ENCODE data around the gene NAA20. TPM values are rescaled to one million over a fixed set of nuclear protein-coding genes. Genes with fewer than 3 reads are reported as not detected.

NAA20 gene, protein sequence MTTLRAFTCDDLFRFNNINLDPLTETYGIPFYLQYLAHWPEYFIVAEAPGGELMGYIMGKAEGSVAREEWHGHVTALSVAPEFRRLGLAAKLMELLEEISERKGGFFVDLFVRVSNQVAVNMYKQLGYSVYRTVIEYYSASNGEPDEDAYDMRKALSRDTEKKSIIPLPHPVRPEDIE
- total RNA-seq (72.8 TPM), polyA plus RNA-seq (ENCODE audit: insufficient read depth, low read depth, low replicate concordance) (104 TPM)
- long read RNA-seq, donor 1, transcript NAA20-202 (6 exons, 1,260 nt): major isoform, 31 of 37 reads
- long read RNA-seq, donor 1, partial matches to known transcripts: 0 of 37 reads
- long read RNA-seq, donor 1, other reads (novel, unspliced or antisense): 0 of 37 reads
- long read RNA-seq, donor 2, transcript NAA20-202 (6 exons, 1,260 nt): major isoform, 30 of 65 reads
- long read RNA-seq, donor 2, partial matches to known transcripts: 22 of 65 reads
- long read RNA-seq, donor 2, other reads (novel, unspliced or antisense): 11 of 65 reads
- long read RNA-seq, donor 3, transcript NAA20-202 (6 exons, 1,260 nt): major isoform, 47 of 52 reads
- long read RNA-seq, donor 3, partial matches to known transcripts: 0 of 52 reads
- long read RNA-seq, donor 3, other reads (novel, unspliced or antisense): 5 of 52 reads
- long read RNA-seq, donor 4, transcript NAA20-202 (6 exons, 1,260 nt): major isoform, 29 of 31 reads
- long read RNA-seq, donor 4, partial matches to known transcripts: 0 of 31 reads
- long read RNA-seq, donor 4, other reads (novel, unspliced or antisense): 0 of 31 reads
- long read RNA-seq, donor 5: 0 reads
- long read RNA-seq, donor 6, transcript NAA20-202 (6 exons, 1,260 nt): major isoform, 82 of 107 reads
- long read RNA-seq, donor 6, partial matches to known transcripts: 9 of 107 reads
- long read RNA-seq, donor 6, other reads (novel, unspliced or antisense): 11 of 107 reads
- long read RNA-seq, donor 7, transcript NAA20-202 (6 exons, 1,260 nt): major isoform, 57 of 75 reads
- long read RNA-seq, donor 7, partial matches to known transcripts: 6 of 75 reads
- long read RNA-seq, donor 7, other reads (novel, unspliced or antisense): 11 of 75 reads
- long read RNA-seq, donor 8, transcript NAA20-202 (6 exons, 1,260 nt): major isoform, 34 of 51 reads
- long read RNA-seq, donor 8, partial matches to known transcripts: 16 of 51 reads
- long read RNA-seq, donor 8, other reads (novel, unspliced or antisense): 0 of 51 reads
- long read RNA-seq, donor 9, transcript NAA20-202 (6 exons, 1,260 nt): major isoform, 22 of 24 reads
- long read RNA-seq, donor 9, partial matches to known transcripts: 0 of 24 reads
- long read RNA-seq, donor 9, other reads (novel, unspliced or antisense): 0 of 24 reads
- long read RNA-seq, donor 10, transcript NAA20-202 (6 exons, 1,260 nt): major isoform, 25 of 26 reads
- long read RNA-seq, donor 10, partial matches to known transcripts: 0 of 26 reads
- long read RNA-seq, donor 10, other reads (novel, unspliced or antisense): 0 of 26 reads

DNA sequence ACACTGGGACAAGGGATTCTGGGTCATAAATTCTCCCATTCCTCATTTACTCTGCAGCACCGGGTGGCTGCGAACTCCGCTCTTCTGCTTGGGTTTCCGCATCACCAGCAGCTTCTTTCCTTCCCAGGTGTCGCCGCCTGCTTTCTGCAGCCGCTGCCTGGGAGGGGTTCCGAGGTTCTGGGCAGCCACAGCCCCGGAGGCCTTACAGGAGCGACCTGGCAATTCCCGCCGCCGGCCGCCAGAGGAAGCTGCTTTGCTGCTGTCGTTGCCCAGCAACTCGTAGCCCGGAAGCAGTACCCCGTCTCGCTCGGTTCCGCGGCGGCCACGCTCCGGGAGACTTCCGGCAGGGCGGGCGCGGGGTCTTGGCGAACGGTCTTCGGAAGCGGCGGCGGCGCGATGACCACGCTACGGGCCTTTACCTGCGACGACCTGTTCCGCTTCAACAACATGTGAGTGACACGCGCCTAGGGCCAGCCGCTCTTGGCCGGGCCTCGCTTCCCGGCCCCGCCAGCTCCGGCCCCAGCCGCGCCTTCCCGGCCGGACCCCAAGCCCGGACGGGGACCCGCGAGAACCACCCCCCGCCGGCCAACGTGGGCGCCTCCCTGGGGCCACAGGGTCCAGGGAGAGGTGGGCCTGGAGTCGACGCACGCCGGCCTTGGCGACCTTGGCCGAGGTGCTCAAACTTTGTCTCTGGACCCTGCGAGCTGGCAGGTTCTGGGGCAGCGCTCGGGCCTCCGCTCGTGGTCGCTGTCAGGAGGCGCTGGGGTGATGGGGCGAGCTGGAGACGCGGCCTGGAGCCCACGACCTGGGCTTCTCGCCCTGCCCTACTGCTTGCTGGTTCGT lies at the start of gene NAA20:
Gene NAA20, plus strand, starts transcription at position 362 of the 843 bp plus-strand sequence. Its CDS starts 35 bp downstream, at position 397.
- Histone ChIP-seq H3K27ac (ENCODE audit: low read depth in 2 of 2, low read length in 2 of 2) (peak within 1 kb of the TSS; percentile 54 to 73), H3K27me3 (ENCODE audit: control insufficient read depth, insufficient read depth, low read length) (no peaks in the 10 kb centered on the region), H3K4me3 (ENCODE audit: low read length in 3 of 3) (peak within 1 kb of the TSS; percentile 84 to 92 (median 89)), H3K9ac (ENCODE audit: low read length in 3 of 3) (peak within 1 kb of the TSS; percentile 72 to 87 (median 78)), H3K36me3 (ENCODE audit: control insufficient read depth in 2 of 3, insufficient read depth in 3 of 3, low read length in 3 of 3) (no peaks in the 10 kb centered on the region), H3K9me3 (ENCODE audit: control insufficient read depth in 2 of 3, insufficient read depth in 1 of 3, low read length in 3 of 3) (no peaks in the 10 kb centered on the region), H3K4me1 (ENCODE audit: control insufficient read depth in 2 of 3, insufficient read depth in 2 of 3, low read depth in 1 of 3, low read length in 3 of 3) (peaks cover 0 to 18% (median 11%) of the 10 kb centered on the region in 3 donors)
- FAIRE-seq: no peak
- TF ChIP-seq, protein P1, sequence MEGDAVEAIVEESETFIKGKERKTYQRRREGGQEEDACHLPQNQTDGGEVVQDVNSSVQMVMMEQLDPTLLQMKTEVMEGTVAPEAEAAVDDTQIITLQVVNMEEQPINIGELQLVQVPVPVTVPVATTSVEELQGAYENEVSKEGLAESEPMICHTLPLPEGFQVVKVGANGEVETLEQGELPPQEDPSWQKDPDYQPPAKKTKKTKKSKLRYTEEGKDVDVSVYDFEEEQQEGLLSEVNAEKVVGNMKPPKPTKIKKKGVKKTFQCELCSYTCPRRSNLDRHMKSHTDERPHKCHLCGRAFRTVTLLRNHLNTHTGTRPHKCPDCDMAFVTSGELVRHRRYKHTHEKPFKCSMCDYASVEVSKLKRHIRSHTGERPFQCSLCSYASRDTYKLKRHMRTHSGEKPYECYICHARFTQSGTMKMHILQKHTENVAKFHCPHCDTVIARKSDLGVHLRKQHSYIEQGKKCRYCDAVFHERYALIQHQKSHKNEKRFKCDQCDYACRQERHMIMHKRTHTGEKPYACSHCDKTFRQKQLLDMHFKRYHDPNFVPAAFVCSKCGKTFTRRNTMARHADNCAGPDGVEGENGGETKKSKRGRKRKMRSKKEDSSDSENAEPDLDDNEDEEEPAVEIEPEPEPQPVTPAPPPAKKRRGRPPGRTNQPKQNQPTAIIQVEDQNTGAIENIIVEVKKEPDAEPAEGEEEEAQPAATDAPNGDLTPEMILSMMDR (IDR thresholded peaks at IDR 0.05; ENCODE audit: borderline replicate concordance, extremely low read depth, insufficient read depth): peak; percentile 68
- DNase-seq: peak; percentile 96 to 98 (median 96)
- intact Hi-C loops (cut with DNase I): no loop called here

DNA sequence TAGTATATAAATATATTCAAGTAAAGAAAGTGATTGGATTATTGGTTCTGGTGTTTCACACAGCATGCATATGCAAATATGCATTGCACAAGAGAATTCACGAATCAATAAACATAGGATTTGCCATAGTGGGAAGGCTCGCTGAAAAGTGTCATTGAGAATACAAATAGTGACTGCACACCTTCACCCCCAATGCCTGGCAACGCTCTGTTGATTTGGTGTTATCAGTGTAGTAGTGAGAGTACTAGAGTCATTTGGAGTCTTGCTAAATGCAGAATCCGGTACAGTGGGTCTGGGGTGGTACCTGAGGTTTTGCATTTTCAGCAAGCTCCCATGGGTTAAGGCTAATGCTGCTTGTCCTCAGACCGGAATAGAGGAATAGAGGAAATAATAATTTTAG lies 49.7 kb upstream of the NAA20 start:
- Histone ChIP-seq H3K4me3 (ENCODE audit: low read length in 3 of 3) (no peak overlapping the region), H3K9ac (ENCODE audit: low read length in 3 of 3) (no peak overlapping the region), H3K4me1 (ENCODE audit: control insufficient read depth in 2 of 3, insufficient read depth in 2 of 3, low read depth in 1 of 3, low read length in 3 of 3) (peaks cover 0 to 16% (median 9%) of the 10 kb centered on the region in 3 donors), H3K36me3 (ENCODE audit: control insufficient read depth in 2 of 3, insufficient read depth in 3 of 3, low read length in 3 of 3) (peaks cover 0 to 35% (median 13%) of the 10 kb centered on the region in 3 donors), H3K27me3 (ENCODE audit: control insufficient read depth, insufficient read depth, low read length) (no peaks in the 10 kb centered on the region), H3K9me3 (ENCODE audit: control insufficient read depth in 2 of 3, insufficient read depth in 1 of 3, low read length in 3 of 3) (no peaks in the 10 kb centered on the region), H3K27ac (ENCODE audit: low read depth in 2 of 2, low read length in 2 of 2) (no peak overlapping the region)
- FAIRE-seq (no peak), DNase-seq (no peak)
- TF ChIP-seq, protein P1 (IDR thresholded peaks at IDR 0.05; ENCODE audit: borderline replicate concordance, extremely low read depth, insufficient read depth): no peak
- intact Hi-C loops (cut with DNase I): no loop called here

DNA sequence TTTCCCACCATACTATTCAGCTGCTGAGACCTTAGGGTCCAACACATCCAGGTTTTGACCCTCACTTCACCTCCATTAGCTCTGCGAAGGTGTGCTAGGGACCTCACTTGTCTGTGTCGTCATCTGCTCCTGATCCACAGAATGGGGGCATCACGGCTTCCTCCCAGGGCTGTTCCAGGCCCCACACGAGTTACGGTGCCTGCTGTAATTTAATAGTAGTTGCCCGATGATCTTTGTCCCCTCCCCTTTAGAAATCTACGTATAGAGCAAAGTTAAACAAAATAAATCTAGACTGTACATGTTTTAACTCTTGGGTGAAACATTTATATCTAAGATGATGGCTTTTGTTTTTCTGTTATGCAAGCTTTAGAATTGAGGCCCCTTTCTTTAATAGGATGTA lies 49.1 kb upstream of the NAA20 start:
- Histone ChIP-seq H3K27ac (ENCODE audit: low read depth in 2 of 2, low read length in 2 of 2) (no peak overlapping the region), H3K9me3 (ENCODE audit: control insufficient read depth in 2 of 3, insufficient read depth in 1 of 3, low read length in 3 of 3) (no peaks in the 10 kb centered on the region), H3K4me1 (ENCODE audit: control insufficient read depth in 2 of 3, insufficient read depth in 2 of 3, low read depth in 1 of 3, low read length in 3 of 3) (peaks cover 0 to 18% (median 10%) of the 10 kb centered on the region in 3 donors), H3K9ac (ENCODE audit: low read length in 3 of 3) (no peak overlapping the region), H3K36me3 (ENCODE audit: control insufficient read depth in 2 of 3, insufficient read depth in 3 of 3, low read length in 3 of 3) (peaks cover 0 to 30% (median 13%) of the 10 kb centered on the region in 3 donors), H3K27me3 (ENCODE audit: control insufficient read depth, insufficient read depth, low read length) (no peaks in the 10 kb centered on the region), H3K4me3 (ENCODE audit: low read length in 3 of 3) (no peak overlapping the region)
- FAIRE-seq (no peak), DNase-seq (no peak)
- intact Hi-C loops (cut with DNase I): no loop called here
- TF ChIP-seq, protein P1 (IDR thresholded peaks at IDR 0.05; ENCODE audit: borderline replicate concordance, extremely low read depth, insufficient read depth): no peak

Measured in kidney (tissue), 22 donors.